HG02885 (cell line): Measurements from ENCODE around the gene ENOX1.

ENCODE experiments used
- ATAC-seq: cut with Tn5 transposase; IDR thresholded peaks from one replicate; pipeline ENCODE4 v1.9.1; 2021; ENCODE audit warnings: mild to moderate bottlenecking; ENCODE audit not compliant: unreplicated experiment, poor library complexity

Gene ENOX1

DNA sequence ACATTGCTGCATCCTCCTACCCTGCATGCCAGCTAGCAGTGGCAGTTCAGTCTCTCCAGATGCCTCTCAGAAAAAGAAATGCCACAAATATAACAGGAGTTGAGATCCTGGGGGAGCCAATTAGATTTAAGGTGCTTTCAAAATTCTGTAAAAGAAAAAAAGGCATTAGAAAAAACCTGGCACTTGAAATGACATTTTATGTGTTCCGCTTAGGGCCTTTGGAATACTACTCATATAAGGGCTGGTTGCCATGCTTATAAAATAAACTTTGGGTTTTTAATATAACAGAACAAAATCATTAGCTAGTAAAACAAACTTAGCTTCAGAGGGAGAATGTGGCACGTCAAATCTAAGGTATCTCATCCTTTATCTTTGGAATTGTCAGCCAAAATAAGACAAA is 104.1 kb downstream of the ENOX1 start:
- ATAC-seq: no peak

DNA sequence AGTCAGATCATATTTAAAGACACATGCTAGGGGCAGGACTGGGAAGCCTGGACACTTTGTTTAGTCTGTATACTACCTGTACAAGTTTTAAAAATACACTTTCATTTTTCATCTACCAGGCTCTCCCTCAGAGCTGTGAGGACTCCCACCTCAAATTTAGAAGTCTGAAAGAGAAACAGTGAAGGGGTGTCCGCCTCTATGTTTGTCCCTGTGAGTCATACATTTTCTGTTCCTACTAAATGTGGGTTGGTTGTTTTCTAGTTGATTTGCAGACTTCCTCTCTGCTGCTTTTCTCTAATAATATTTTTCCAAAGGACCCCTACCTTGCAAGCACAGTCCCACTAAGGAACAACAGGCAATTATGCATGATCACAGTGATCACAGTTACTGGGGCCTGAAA is 110.5 kb downstream of the ENOX1 start:
- ATAC-seq: peak; percentile 97

DNA sequence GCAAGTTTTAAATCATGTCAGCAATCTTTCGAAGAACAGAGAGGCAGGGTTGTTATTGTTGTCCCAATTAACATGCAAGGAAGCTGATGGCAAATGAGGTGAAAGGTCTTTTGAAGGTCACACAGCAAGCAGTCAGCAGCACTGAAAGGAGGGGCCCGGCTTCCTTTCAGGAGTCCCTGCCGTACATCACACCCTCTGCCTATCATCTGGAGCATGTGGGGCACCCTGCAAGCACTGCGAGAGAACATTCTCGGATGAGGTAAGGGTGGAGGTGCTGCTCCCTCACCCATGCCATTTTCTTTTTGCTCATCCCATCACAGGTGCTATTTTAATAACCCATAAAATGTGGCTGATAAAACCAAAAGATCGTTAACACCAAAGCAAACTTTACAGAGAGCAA is 111.2 kb downstream of the ENOX1 start:
- no peak for ATAC-seq

DNA sequence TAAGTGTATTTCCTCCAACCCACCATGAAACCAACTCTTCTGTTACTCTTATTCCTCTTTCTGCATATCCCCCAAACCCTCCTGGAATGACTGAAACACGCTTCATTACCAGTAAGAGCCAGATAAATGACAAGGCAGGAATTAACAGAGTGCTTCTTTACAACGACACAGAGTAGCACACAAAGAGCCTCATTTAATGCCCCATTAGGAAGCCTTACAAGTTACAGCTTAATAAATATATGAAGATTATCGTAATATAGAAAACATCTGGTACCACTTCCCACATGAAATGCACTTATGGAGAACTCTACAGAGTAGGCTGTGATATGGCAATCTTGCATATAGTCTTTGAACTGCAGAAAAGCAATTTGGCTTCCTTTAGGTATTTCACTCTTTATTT is 116.8 kb downstream of the ENOX1 start:
- ATAC-seq: no peak

DNA sequence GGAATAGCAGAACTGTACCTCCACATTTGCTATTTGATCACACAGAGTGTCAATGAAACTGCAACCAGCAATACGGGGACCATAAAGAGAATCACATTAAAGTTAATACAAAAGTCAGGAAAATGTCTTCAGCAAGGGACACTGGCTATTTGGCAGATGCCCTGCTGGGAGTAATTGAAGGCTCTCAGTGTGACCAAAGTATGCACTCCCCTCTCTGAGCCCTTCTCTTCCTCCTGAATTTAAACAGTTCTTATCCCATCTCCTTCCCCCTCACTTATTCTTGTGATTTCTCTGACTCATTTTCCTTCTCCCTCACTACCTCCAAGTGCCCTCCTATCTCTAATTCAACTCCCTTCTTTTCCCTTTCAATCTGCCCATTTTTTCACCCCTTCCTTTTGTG is 117.7 kb downstream of the ENOX1 start:
- no peak for ATAC-seq

DNA sequence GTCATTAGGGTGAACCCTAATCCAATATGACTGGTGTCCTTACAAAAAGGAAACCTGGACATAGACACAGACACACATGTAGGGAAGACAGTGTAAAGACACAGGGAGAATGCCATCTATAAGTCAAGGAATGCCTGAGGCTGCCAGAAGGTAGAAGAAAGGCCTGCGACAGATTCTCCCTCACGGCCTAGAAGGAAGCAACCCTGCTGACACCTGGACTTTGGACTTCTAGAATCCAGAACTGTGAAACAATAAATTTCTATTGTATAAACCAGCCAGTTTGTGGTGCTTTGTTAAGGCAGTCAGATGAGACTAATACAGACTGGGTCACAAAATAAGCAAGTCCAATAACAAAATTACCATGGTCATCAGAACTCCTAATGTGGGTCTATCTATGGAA is 120.4 kb downstream of the ENOX1 start:
- ATAC-seq: no peak

DNA sequence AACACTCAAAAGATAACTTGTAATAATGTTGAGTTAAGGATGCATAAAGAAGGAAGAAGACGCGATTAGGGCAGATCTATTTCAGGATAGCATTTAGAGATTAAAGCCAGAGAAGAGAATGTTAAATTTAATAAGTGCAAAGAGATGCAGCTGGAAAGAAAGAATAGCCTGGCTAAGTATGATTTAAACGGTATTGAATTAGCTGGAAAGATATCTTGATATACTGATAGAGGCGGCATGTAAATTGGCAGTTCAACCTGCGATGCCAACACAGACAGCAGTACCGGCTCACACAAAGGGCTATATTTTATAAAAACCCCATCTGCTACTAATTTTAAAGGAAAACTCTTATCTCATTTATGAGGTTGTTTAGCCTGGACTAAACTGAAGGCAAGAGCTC is 121.4 kb downstream of the ENOX1 start:
- no peak for ATAC-seq

DNA sequence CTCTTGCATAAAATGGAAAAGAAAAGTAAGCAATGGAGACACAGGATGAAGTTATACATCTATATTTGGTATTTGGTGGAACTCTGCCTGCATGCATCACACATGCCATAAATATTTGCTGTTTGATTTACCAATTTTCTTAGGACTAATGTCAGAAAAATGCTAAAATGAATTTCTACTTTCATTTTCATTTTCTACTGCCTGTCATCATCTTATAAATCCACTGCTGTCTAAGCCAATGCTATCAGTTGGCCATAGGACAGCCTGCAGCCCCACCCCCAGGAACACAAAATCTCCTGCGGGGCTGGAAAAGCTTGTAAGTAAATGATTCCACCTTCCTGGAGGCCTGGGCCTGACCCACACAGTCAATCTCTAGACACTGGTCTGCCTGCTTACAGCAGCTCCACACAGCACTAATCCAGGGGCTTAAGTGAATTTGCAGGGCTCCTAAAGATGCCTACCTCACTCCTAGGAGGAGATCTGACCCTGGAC is 122.0 kb downstream of the ENOX1 start:
- ATAC-seq: no peak

DNA sequence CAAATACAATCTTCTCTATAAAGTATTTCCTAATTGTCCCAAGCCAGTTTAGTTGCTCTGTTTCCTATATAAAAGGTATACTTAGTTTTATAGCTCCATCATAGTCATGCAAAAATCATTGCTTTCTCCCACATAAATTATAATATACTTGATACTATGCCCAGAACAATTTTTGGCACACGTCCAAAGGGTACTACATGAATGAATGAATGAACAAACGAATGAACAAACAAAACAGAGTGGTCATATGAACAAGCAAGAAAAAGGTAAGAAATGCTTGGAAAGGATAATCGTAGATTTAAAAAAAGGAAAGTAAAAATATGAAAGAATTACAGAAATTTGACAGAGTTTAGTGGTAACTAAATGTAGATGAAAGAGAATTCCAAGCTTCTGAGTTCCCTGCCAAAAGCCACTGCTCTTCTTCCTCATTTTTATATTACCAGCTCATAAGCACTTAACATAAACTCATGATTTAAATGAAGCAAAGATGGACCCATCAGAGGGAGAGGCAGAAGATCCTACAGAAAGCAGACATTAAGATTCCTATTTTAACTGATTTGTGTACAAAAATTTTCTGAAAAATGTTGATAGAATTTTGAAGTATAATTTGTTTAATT is 123.2 kb downstream of the ENOX1 start:
- ATAC-seq: no peak

DNA sequence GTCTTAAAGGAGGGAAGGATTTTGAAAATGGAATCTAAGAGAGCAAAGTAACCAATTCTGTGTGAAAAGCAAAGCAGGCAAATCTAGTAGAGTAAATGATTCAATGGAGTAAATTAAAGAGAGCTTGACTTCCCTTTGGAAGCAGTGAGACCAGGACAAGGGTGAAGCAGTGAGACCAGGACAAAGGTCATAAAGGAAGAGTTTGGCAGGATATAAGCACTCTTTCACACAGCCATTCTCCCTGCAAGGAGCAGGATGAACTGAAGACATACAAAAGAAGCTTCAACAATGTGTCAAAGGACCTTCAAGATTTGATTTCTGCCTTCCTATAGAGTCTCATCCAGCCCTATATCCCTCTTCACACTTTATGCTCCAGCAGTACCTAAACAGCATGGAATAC is 123.8 kb downstream of the ENOX1 start:
- no peak for ATAC-seq

DNA sequence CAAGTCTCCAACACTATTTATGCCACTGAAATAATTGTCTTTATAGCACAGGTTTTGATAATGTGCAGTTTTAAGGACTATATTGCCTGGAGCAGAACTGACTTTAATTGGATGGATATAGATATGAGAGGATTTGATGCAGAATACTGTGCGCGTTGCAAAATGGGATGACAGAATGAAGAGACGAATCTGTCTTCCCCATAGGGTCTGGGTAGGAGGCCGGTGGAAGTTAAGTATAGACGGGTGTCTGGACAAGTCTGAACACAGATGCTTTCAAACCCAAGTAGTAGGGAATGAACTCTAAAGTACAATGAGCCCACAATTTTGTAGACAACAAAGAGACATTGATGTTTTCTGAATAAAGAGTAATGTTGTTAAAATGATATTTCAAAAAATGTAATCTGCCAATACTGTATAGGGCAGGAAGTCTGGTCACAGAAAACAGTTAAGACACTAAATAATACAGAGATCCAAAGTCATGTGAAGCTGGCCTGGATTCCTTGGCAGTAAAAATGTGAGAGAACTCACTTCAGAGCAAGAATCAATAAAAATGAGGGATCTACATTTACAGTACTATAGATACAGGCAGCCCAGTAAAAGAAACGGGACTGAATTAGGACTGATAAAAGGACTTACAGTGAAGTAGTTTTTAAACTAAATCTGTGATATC is 125.5 kb downstream of the ENOX1 start:
- ATAC-seq: no peak

DNA sequence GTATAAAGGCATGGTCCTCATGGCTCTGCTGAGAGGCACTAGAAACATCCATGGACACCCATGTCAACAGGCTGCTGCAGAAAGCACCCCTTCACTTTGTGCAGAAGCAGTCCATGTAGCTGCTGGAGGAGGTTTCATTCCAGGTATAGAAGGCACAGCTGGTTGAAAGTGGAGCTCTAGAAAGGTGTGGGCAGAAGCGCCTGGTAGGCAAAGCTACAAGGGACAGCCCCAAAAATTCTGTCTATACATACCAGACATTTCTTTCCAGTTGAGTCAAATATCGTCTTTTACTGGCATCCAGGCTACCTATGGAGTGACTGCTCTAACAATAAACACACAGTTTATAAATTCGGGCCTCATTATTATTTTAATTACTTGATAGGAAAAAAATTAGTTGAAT is 129.3 kb downstream of the ENOX1 start:
- ATAC-seq: no peak

DNA sequence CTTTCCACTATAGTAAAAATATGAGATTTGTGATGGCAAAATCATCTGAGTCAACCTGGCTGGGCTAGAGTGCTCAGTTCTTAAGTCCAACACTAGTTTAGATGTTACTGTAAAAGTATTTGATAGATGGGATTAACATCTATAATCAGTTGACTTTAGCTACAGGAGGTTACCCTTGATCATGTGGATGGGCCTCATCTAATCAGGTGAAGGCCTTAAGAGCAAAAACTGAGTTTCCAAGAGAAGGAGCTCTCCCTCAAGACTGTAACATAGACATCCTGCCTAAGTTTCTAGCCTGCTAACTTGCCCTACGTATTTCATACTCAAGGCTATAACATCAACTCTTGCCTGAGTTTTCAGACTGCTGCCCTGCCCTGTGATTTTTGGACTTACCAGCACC is 132.8 kb downstream of the ENOX1 start:
- ATAC-seq: no peak

DNA sequence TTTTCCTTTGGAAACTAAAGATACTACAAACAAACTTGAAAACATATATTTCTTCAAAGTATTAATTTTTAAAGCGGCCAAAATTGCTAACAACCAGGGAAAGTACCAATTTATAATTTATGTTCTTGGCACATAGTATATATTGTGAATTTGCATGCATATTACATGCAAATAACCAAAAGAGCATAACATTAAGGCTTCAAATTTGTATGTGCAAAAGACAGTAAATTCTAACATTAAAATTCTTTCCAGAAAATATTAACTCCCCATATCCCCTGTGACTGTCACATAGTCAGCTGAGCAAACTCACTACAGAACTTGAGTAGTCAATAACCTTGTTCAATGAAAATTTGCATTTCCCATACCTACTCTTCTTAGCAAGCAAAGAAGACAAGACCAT is 133.4 kb downstream of the ENOX1 start:
- no peak for ATAC-seq

DNA sequence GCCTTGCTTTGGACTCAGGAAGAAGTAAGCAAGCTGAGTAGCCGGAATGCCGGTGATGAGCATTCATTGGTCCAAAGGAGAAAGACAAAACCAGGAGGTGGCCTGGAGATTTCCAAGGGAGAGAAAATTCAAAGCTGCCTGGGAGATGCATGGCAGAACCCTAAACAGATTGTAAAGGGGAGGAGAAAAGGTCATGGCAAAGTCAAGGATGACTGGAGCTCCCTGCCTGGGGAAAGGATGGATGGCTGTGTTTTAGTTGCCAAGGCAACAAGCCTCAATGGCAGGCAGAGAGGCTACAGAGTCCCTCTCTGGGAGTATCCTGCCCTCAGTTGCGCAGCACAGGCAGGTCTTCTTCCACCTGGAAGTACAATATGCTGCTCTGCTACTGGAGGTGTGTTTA is 134.0 kb downstream of the ENOX1 start:
- ATAC-seq: no peak

DNA sequence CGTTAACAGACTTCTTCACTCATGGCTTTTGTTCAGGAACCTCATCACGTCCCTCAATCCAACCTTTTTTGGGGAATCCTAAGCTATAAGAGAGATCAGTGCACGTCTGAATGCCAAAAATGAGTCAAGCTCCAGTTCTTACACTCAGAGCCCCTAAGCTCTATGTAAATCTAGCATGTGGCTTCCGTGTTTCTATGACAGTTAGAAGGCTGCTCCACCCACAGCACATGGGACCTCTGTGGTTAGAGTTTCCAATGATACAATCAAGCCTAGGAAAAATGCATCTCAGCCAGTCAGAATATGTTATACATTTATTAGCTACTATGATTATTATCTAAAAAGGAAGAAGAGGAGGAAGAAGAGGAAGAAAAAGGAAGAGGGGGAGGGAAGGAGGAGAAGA is 135.9 kb downstream of the ENOX1 start:
- ATAC-seq: no peak

DNA sequence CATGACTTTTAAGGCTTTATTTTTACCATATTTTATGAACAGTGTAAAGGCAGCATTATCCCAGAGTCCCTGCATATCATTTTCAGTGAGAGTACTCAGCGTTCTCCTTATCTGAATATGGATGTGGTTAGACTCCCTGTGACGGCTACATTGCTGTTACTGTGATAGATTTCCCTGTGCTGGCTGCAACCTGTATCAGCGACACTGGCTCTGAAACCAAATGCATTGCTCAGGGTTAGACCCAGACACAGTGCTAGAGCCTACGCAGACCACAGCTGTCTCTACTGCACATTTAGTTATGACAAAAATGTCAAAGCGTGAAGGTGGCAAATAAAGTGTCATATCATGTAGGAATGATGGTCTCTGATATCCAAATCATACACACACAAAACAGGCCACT is 138.0 kb downstream of the ENOX1 start:
- no peak for ATAC-seq

DNA sequence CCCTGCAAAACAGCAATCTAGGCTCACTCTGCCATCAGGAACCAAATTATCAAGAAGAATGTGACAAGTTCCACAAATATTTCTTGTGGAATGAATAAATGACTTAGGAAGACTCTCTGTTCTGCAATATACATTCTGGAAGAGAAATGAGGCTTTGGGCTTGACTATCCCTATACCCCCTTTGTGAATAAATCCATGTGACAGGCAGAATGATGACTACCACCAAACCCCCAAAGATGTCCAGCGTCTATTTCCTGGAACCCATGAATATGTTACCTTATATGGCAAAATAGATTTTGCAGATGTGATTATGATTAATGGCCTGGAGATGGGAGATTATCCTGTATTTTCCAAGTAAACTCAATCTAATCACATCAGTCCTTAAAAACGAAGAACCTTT is 139.3 kb downstream of the ENOX1 start:
- no peak for ATAC-seq

DNA sequence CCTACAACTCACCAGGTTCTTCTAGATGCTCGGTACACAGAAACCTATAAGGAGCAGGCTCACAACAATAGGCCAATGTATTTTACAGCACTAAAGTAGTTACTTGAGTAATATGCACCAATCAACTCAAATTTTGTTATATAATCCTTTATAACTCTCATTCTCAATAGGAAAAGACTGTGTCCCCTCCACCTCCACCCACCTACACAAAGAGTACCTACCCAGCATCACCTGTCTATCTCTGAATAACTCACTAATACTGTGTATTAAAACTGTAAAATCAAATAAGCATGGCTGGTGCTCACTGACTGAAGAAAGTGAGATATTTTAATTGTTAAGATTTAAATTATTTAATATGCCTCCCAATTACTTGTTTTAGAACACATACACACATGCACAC is 146.3 kb downstream of the ENOX1 start:
- no peak for ATAC-seq

DNA sequence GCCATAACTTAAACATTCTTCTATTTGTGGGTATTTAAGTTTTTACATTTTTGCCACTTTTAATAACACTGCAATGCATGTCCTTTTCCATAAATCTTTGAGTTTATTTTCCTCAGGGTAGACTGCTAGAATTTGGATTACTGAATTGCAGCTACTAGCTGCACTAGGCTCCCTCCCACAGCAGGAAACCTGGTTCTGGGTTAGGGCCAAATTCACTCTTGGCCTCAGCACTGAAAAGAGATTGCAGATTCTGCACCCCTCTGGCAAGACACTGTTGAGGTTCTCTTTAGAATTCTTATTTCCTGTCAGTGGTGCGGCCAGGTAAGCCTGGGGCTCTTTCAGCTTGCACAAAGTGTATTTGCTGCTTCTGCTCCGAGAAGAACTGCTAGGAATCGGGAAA is 155.7 kb downstream of the ENOX1 start:
- ATAC-seq: no peak

DNA sequence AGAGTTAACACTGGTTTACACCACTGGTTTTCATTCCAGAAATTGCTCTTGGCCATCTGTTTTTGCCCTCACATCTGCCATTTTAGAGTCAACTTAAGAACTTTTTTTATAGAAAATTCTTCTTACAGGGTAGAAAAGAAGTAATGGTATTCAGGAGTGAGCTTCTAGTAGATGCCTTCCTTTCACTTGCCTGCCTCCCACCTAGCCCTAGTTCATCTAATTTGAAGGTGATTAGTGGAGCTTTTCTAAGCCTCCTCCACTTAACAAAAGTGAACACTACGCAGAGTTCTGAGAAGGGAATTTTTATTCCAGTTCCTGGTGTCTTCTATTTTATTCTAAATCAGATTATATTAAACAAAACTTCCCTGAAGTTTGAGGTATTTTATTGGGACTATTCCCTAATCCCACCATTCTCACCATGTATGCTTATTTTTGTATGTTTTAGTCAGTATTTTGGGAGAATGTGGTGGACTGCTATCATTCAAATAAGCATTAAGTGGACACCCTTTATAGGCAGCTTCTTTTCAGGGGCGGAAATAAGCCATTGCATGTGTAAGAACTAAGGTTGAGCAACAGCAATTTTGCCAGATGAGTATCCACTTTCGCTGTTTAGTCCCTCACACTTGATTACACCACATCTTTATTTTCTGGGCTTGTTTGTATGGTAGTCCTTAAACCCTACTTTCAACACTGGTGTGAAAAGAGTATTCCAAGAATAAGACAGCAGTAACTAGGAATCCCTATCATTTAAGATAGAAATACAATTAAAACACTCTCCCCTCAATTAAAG is 156.9 kb downstream of the ENOX1 start:
- no peak for ATAC-seq

DNA sequence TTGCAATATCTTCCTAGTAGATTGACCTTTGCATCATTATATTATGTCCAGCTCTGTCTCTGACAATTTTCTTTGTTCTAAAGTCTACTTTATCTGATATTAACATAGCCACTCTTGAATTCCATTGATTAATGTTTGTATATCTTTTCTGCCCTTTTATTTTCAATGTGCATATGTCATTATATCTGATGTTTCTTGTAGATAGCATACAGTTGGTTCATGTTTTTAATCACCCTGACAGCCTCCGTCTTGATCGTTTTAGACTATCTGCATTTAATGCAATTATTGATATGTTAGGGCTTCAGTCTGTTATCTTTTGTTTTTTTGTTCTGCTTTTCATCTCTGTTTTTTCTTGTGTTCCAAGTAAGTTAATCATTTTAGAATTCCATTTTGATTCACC is 159.8 kb downstream of the ENOX1 start:
- ATAC-seq: no peak
